NCI-H446 (cell line): ENCODE results near the gene KLHL25.

Source experiments
- DNase-seq, 2 experiments: peaks; one replicate each; lab custom pipeline; 2025; lab: John Stamatoyannopoulos, UW

KLHL25 gene

GRCh38 chr15:85748176-85748575 is 46.5 kb downstream of the KLHL25 start:
- DNase-seq, result no peak

- no peak for DNase-seq
Observed at GRCh38 chr15:85746641-85747040, 48.1 kb downstream of the KLHL25 start.

- DNase-seq, result no peak
Observed at GRCh38 chr15:85745525-85746150, 49.1 kb downstream of the KLHL25 start.

GRCh38 chr15:85745023-85745422 is 49.7 kb downstream of the KLHL25 start:
- no peak for DNase-seq

- no peak for DNase-seq
Observed at GRCh38 chr15:85744579-85744978, 50.1 kb downstream of the KLHL25 start.

- no peak for DNase-seq
Observed at GRCh38 chr15:85743392-85744055, 51.2 kb downstream of the KLHL25 start.

- DNase-seq, result peak; percentile 36 to 62
Observed at GRCh38 chr15:85742186-85742821, 52.4 kb downstream of the KLHL25 start.

- no peak for DNase-seq
Observed at GRCh38 chr15:85741662-85742061, 53.1 kb downstream of the KLHL25 start.

GRCh38 chr15:85741021-85741421 is 53.7 kb downstream of the KLHL25 start:
- no peak for DNase-seq

- DNase-seq, result no peak
Observed at GRCh38 chr15:85737061-85737460, 57.7 kb downstream of the KLHL25 start.

- no peak for DNase-seq
Observed at GRCh38 chr15:85733416-85733815, 61.3 kb downstream of the KLHL25 start.

- peak; percentile 9 to 73 for DNase-seq
Observed at GRCh38 chr15:85730001-85730820, 64.5 kb downstream of the KLHL25 start.

GRCh38 chr15:85727068-85727467 is 67.7 kb downstream of the KLHL25 start:
- DNase-seq, result no peak

GRCh38 chr15:85726454-85726853 is 68.3 kb downstream of the KLHL25 start:
- DNase-seq, result no peak

GRCh38 chr15:85725564-85725963 is 69.2 kb downstream of the KLHL25 start:
- no peak for DNase-seq

- DNase-seq, result no peak
Observed at GRCh38 chr15:85725019-85725418, 69.7 kb downstream of the KLHL25 start.

GRCh38 chr15:85723960-85724945 is 70.5 kb downstream of the KLHL25 start:
- no peak for DNase-seq

- no peak for DNase-seq
Observed at GRCh38 chr15:85722374-85723152, 72.2 kb downstream of the KLHL25 start.

GRCh38 chr15:85718981-85719380 is 75.7 kb downstream of the KLHL25 start:
- no peak for DNase-seq

- no peak for DNase-seq
Observed at GRCh38 chr15:85718271-85718971, 76.3 kb downstream of the KLHL25 start.
